ENCODE measurements around the gene SMDT1. TPM values are rescaled to one million over a fixed set of nuclear protein-coding genes. Genes with fewer than 3 reads are reported as not detected.
A peak's percentile ranks its signal among the peaks of the same experiment; 100 is the strongest.

Gene SMDT1, protein sequence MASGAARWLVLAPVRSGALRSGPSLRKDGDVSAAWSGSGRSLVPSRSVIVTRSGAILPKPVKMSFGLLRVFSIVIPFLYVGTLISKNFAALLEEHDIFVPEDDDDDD
- total RNA-seq (2014; rRNA removed) (17.5 and 18.3 TPM in 2 replicates), Bru-seq, nascent RNA (percentile 76 among the genes with signal in this experiment), BruChase-seq, experiment 1, labeled RNA remaining after a 6-hour chase (percentile 75 among the genes with signal in this experiment), BruChase-seq, experiment 2, labeled RNA remaining after a 2-hour chase (percentile 68 among the genes with signal in this experiment)
- long read RNA-seq, transcript SMDT1-201 (3 exons, 1,567 nt): major isoform, 46 of 56 reads
- long read RNA-seq, partial matches to known transcripts: 0 of 56 reads
- long read RNA-seq, other reads (novel, unspliced or antisense): 8 of 56 reads

DNA sequence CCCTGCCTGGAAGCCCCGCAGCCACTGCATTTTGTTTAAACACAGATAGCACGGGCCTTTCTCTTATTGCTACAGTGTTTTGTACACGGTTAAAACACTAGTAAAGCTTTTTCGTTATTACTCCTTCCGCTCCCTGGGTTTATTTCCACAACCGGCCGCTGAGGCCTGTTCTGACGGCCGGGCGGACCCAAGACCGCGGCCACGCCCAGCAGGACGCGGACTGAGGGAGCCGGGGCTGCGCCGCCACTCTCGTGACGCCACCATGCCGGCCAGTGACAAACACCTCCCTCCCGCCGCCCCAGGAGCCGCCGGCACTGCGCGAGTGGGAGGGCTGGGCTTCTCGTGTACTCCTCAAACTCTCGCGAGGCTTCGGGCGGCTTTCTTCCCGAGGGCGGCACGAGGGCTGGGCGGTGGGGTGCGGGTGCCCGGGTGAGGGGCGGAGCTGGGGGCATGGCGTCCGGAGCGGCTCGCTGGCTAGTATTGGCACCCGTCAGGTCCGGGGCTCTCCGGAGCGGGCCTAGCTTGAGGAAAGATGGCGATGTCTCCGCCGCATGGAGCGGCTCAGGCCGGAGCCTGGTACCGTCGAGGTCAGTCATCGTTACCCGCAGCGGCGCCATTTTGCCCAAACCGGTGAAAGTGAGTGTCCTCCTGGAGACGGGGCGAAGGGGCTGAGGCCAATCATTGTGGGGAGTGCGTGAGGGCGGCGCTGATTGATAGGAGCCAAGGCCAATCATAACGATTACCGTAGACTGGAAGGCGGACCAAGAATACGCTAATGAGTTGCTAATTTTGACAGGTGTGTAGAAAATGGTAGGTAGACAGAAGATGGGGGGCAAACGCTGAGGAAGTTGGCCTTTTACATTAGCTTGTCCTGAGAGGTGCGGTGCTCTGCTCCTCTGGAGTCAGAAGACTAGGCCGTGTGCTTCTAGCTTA, at the start of gene SMDT1:
Gene SMDT1 (plus strand): TSS at position 382 of the 933 bp plus-strand sequence. CDS start 69 bp downstream, at position 451.
- intact Hi-C loops (cut with micrococcal nuclease): loop anchor here (1.0 kb wide), 1 partner anchor 11 kb away; the partner anchor contains the start of gene NDUFA6
- peak; percentile 90 for ATAC-seq

DNA sequence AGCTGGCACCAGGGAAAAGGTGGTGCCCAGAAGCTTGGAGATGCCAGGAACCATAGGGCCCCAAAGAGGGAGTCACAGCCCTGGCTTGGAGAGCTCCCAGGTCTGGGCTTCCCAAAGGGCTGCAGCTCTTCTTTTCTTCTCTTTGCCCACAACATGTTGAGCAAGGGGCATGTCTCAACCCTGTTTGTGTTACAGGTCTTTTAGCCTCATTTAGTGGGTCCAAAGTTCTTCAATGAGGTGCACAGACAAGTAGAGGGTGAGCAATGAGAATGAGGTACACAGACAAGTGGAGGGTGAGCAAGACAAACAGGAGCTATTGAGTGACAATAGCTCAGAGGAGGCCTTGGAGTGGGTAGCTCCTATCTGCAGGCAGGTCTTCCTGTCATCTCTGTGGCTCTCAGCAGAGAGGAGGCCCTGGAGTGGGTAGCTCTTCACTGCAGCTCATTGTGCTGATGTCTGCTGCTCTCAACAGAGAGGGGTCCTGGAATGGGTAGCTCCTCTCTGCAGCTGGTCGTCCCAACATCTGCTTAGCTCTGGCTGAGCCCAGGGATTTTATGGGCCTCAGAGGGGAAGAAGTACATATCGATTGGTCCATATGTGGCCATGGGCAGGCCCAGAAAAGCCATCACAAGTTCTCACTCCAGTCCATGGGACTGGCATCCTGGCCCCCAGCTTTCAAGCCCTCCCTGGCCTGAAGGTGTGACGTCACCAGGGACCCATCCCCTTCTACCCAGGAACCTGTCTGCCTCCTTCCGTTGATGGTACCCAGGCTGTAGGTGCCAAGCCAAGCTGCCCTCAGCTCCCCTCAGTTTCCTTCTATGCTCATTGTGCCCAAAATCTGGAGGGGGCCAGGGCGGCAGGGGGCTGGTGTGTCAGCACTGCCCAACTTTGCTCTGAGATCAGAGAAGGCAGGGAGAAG, 46.0 kb upstream of the SMDT1 start:
- H3K27ac ChIP-seq (ENCODE audit: low read length): no peak overlapping the region
- CTCF ChIA-PET: no interaction called here
- BruUV-seq (replicated peaks): no TSS peak
- no peaks in the 10 kb centered on the region for H3F3A ChIP-seq (ENCODE audit: low read length, unreplicated experiment)
- no peaks in the 10 kb centered on the region for H3K4me1 ChIP-seq (ENCODE audit: insufficient read depth, low read length)
- POLR2A ChIA-PET (ENCODE audit: unreplicated experiment): no interaction called here
- no peaks in the 10 kb centered on the region for H3K79me2 ChIP-seq (ENCODE audit: low read length)
- intact Hi-C loops (cut with micrococcal nuclease): no loop called here
- no peaks in the 10 kb centered on the region for H3K9me2 ChIP-seq (replicated peaks; ENCODE audit: low read length)
- H3K36me3 ChIP-seq (ENCODE audit: low read depth, low read length): no peaks in the 10 kb centered on the region
- H3K27me3 ChIP-seq (ENCODE audit: low read length): no peaks in the 10 kb centered on the region
- no peaks in the 10 kb centered on the region for H4K20me1 ChIP-seq (ENCODE audit: low read length)
- no peak overlapping the region for H3K9ac ChIP-seq (ENCODE audit: low read length)
- TF ChIP-seq EZH2 (IDR thresholded peaks at IDR 0.05; ENCODE audit: low read length, unreplicated experiment): no peak
- no peak for TF ChIP-seq EZH2phosphoT487 (IDR thresholded peaks at IDR 0.05; ENCODE audit: borderline replicate concordance, low read length)
- TF ChIP-seq, protein P1, sequence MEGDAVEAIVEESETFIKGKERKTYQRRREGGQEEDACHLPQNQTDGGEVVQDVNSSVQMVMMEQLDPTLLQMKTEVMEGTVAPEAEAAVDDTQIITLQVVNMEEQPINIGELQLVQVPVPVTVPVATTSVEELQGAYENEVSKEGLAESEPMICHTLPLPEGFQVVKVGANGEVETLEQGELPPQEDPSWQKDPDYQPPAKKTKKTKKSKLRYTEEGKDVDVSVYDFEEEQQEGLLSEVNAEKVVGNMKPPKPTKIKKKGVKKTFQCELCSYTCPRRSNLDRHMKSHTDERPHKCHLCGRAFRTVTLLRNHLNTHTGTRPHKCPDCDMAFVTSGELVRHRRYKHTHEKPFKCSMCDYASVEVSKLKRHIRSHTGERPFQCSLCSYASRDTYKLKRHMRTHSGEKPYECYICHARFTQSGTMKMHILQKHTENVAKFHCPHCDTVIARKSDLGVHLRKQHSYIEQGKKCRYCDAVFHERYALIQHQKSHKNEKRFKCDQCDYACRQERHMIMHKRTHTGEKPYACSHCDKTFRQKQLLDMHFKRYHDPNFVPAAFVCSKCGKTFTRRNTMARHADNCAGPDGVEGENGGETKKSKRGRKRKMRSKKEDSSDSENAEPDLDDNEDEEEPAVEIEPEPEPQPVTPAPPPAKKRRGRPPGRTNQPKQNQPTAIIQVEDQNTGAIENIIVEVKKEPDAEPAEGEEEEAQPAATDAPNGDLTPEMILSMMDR (conservative IDR thresholded peaks at IDR 0.05; ENCODE audit: low read depth, low read length): no peak
- H2AFZ ChIP-seq (ENCODE audit: low read length): no peak overlapping the region
- H3K4me2 ChIP-seq (ENCODE audit: low read length): no peak overlapping the region
- no peak overlapping the region for H3K4me3 ChIP-seq (ENCODE audit: low read length)
- DNase-seq (no peak), ATAC-seq (no peak)
- no peaks in the 10 kb centered on the region for H3K9me3 ChIP-seq (ENCODE audit: low read length)

More for the DNA sequence above, at the start of gene SMDT1:
- peak within 1 kb of the TSS; percentile 76 for H3K27ac ChIP-seq (ENCODE audit: low read length)
- H3K27me3 ChIP-seq (ENCODE audit: low read length): no peaks in the 10 kb centered on the region
- CTCF ChIA-PET: no interaction called here
- peaks cover 10% of the 10 kb centered on the region for H3K4me1 ChIP-seq (ENCODE audit: insufficient read depth, low read length)
- TF ChIP-seq EZH2phosphoT487 (IDR thresholded peaks at IDR 0.05; ENCODE audit: borderline replicate concordance, low read length): no peak
- TF ChIP-seq, protein P1 (conservative IDR thresholded peaks at IDR 0.05; ENCODE audit: low read depth, low read length): no peak
- TF ChIP-seq EZH2 (IDR thresholded peaks at IDR 0.05; ENCODE audit: low read length, unreplicated experiment): no peak
- H3K36me3 ChIP-seq (ENCODE audit: low read depth, low read length): peaks cover 3% of the 10 kb centered on the region; the same call in 1 of the 2 replicates
- H4K20me1 ChIP-seq (ENCODE audit: low read length): no peaks in the 10 kb centered on the region
- H3K9me2 ChIP-seq (replicated peaks; ENCODE audit: low read length): no peaks in the 10 kb centered on the region
- TSS peak; percentile 65 for BruUV-seq (replicated peaks)
- H3K4me3 ChIP-seq (ENCODE audit: low read length): peak within 1 kb of the TSS; percentile 95
- POLR2A ChIA-PET (ENCODE audit: unreplicated experiment): interaction anchor here (0.7 kb wide), 1 partner anchor 16 kb away, joined by 3 read pairs; no protein-coding TSS in a partner anchor
- H3K9ac ChIP-seq (ENCODE audit: low read length): peak within 1 kb of the TSS; percentile 92
- H3K9me3 ChIP-seq (ENCODE audit: low read length): no peaks in the 10 kb centered on the region
- DNase-seq: peak; percentile 95
- peak within 1 kb of the TSS; percentile 100 for H3K4me2 ChIP-seq (ENCODE audit: low read length)
- peak within 1 kb of the TSS; percentile 85 for H2AFZ ChIP-seq (ENCODE audit: low read length)
- H3K79me2 ChIP-seq (ENCODE audit: low read length): peaks cover 17% of the 10 kb centered on the region
- no peaks in the 10 kb centered on the region for H3F3A ChIP-seq (ENCODE audit: low read length, unreplicated experiment)

Measured in PC-3 (cell line).